HG02885 (cell line): ENCODE results near the gene ARID4A.
"Not testable (repeated sequence)": the region's sequence is repeated elsewhere in the genome, so short reads cannot be mapped to it uniquely, and the experiment has no call there.

ENCODE experiments used
- ATAC-seq: cut with Tn5 transposase; IDR thresholded peaks from one replicate; pipeline ENCODE4 v1.9.1; 2021; ENCODE audit warnings: mild to moderate bottlenecking; ENCODE audit not compliant: unreplicated experiment, poor library complexity

Gene ARID4A

DNA sequence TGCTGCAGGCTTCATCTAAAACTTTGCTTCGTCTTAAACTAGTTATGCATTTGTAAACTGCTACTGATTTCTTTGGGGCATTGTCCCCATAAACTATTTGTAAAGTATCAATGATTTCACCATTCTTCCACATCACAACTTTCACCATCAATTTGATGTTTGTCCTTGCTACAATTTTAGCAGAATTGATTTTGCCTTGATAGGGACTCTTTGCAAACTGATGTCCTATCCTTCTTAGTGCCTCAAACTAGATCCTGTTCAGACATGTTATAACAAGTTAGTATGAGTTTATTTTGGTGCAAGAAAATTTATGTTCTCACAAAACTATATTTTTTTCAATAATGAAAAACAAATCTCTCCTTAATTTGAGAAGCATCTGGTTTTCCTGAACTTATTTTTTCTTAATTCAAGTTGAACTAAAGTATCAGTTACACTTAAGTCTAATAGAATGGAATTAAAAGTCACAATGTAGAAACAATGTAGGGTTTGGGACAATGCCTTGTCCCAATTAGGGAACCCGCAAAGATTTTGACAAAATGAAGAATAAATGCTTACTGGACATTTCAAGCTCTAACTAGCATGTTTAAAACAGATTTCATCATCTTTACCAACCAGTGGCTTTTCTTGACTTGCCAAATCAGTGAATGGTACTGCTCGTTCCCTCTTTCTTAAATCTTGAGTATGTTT, 10.1 kb upstream of the ARID4A start:
- ATAC-seq = no peak

DNA sequence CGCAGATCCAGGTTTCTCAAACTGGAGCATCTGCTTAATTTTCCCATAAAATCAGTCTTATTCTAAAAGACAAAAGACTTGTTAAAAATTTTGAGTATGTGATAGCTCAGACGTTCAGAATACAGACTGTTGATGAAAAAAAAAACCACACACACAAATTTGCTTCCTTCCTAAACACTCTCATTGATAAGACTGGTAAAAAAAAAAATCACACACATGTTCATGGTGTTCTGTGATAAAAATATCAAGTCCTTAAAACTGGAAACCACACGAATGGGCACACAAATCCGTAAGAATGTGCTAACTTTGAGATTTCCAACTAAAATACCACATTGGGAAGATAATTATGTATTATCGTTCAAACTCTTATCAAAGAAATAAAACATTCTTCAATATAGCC, 6.7 kb upstream of the ARID4A start:
- no peak for ATAC-seq

DNA sequence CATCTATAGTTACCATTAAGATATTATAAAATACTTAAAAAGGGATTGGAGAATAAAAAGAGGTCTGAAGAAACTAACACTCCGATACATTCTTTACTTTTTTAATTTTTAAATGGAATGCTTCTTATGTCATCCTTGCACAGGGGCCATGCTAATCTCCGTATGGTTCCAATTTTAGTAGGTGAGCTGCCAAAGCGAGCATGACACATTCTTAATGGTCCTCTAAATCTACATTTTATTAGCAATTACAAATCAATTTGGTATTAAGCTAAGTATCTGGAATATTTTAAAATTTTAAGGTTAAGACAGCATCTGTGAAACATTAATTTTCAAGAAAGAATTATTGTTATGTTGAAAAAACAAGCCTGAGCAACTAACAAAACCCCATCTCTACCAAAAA, 6.2 kb upstream of the ARID4A start:
- no peak for ATAC-seq

DNA sequence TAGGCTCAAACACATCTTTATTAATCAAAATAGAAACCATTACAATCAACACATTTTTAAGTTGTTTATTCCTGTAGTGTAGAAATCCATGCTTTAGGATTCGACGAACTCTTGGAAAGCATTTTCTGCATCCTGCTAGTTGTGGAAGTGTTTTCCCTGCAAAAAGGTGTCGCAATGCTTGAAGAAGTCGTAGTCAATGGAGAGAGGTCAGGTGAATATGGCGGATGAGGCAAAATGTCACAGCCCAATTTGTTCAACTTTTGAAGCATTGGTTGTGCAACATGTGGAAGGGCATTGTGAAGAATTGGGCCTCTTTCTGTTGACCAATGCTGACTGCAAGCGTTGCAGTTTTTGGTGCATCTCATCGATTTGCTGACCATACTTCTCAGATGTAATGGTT, 4.2 kb upstream of the ARID4A start:
- ATAC-seq = no peak

DNA sequence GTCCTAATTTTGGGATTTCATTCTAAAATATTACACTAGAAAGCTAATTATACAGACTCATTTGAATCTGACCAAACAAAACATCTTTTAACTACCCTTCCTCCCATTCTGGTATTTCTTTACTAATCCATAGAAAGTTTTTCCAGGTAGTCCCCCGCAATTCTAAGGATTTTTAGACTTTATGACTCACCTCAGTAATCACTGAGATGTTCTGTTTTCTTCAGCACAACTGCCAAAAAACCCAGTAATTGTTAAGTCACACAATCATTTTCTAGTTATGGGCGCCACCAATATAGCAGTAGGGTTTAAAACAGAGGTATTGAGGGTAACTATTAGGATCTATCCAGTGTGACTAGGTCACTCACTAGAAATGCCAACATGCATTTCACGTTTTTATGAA, 1.6 kb upstream of the ARID4A start:
- ATAC-seq = no peak

DNA sequence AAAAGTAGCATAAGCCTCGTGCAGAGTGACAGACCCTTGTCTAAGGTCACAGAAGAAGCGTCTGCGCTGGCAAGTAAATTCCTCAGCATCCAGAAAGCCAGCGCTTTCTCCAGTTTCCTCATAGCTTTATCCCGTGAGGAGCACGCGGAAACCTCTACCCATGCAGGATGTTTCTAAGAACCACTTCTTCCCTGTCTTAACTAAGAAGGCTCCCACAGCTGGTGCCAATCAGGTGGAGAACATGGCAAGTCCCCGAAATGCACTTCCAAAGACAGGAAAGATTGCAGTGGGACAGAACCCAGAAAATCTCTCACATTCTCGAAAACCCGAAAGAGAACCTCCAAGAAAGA, 968 bp upstream of the ARID4A start:
- ATAC-seq = peak; percentile 0

DNA sequence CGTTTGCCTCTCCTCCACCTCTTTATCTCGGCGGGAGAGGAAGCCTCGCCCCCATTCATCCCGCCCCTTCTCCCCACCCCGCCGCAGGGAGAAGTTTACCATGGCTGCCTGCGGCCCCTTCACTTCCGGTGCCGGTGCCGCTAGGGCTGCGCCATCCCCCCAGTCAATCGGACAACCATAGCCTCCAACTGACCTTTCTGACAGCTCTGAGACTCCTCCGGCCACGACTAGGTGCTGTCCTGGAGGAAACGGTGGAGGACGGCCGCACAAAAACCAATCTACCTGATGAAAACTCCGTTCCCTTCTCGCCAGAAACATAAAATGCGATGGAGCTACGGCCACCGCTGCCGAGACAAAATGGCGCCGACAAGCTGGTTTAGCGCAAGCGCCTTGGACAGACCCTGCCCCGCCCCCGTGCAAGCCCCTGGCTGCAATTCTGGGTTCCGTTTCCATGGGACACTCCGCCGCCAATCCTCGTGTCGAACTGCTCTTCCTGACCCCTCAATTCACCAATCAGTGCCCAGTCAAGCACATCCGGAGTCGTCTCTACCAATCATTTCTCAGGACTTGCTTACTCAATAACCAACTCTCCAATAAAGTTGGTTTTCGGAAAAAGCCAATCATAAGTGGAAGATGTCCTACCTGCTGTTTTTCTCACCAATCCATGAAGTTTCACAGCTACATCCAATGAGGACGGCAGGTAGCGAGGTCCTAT, 436 bp upstream of the ARID4A start:
- ATAC-seq = peak; percentile 84

DNA sequence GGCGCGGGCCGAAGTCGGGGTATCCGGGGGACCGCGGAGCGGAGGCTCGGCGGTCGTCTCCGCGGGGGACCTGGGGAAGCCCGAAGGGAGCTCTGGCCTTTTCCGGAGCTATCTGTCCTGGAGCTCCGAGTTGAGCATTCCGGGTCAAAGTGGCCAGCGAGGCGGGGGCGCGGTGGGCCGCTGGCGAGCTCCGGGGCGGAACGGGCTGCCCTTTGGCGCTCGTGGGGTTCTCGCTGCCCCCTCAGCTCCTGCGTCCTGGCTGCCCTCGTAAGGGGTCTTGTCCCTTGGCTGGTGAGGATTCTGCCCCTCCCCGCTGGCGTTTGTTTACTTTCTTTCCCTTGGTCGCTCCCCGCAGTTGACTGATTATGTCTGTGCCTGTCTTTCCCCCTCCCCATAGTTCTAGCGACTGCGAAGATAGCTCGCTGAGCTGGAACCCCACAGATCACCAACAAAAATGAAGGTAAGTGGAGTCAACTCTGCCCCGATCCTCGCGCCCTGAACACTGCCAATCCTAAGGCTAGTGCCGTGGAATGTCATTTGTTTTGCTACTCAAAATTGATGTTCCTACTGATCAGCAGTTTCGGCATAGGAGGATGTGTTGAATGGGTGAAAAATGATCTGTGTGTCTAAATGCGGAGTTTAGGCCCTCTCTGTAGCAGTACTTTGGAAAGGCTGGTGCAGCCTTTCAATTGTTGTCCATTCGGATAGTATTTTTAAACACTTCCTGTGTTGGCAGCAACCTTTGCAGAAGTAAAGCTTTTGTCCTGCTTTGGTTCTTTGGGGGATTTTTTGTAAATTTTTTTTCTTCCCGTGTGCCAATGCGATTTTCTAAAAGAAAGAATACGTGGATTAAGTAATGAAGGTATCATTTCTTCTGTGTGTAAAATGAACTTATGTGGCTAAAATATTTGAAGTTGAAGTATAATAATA, 1.3 kb downstream of the ARID4A start:
- no peak for ATAC-seq

DNA sequence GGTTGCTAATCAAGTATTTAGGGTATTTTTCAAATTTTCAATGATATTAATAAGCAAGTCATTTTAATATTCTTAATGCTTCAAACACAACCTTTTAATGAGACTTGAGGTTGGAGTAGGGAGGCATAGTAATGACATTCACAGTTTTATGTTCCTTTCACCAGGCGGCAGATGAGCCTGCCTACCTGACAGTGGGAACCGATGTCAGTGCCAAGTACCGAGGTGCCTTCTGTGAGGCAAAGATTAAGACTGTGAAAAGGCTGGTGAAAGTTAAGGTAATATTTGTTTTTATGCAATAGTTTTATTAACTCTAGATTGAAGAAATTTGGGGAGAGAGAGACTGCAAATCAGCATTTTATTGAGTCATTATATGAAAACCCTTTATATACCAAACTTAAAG, 3.1 kb downstream of the ARID4A start:
- no peak for ATAC-seq

DNA sequence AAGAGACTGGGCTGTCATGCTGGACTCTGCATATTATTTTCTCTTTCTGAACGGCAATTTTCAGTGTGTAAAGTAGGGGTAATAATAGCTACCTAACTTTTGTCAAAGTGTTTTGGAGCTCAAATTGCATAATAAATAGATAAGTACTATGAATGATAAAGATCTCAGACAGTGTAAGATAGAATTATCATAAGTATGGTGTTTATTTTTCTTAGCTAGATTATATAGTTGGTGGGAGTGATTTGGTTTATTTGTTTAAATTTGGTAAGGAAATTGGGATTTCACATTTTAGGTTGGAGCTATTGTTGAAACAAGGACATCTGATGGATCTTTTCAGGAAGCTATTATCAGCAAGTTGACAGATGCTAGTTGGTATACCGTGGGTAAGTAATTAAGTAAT, 7.4 kb downstream of the ARID4A start:
- no peak for ATAC-seq

DNA sequence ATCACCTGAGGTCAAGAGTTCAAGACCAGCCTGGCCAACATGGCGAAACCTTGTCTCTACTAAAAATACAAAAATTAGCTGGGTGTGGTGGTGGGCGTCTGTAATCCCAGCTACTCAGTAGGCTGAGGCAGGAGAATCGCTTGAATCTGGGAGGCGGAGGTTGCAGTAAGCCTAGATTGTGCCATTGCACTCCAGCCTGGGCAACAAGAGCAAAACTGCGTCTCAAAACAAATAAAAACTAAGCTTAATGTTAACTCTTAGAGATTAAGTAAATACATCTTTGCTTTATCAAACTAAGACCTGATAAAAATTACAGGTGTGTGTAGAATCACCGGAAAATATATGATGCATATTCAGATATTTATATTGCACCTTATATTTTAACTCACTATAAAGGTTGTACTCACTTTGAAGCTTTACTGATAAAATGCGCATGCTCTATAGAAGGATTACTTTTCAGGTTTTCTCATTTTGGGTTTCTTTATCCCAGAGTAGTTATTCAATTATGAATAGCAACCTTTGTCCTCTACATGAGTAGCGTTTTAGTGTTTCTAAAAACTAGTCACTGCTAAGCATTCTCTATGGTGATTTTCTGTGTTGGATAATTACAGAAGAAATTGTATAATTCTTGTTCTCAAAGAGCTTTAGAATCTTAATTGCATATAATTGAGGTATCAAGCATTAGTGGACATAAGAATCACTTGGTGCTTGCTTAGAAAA, 9.4 kb downstream of the ARID4A start:
- ATAC-seq = no peak

DNA sequence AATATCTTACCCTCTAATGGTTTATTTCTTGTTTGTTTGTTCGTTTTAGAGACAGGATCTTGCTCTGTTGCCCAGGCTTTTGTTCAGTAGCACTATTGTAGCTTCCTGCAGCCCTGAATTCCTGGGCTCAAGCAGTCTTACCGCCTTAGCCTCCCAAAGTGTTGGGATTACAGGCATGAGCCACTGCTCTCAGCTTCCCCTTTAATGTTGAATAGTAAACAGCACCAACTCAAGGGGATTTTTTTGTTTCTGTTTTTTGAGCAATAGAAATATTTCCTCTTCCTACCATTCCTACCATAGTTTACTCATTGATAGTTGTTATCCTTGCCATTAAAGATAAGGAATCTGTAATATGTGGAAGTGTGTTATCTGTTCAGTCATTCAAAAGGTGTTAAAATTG, 10.7 kb downstream of the ARID4A start:
- ATAC-seq = no peak

DNA sequence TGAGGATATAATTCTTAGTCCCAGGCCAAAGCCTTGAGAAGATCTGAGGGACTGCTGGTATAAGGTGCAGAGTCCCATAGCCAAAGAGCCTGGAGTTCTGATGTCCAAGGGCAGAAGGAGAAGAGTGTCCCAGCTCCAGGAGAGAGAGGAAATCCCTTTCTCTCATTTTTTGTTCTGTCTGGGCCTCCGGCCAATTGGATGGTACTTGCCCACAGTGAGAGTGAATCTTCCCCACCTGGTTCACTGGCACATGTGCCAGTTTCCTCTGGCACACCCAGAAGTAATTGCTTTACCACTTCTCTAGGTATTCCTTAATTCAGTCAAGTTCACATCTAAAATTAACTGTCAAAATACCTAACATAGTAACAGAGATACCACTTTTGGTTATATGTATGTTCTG, 15.3 kb downstream of the ARID4A start:
- ATAC-seq = no peak

DNA sequence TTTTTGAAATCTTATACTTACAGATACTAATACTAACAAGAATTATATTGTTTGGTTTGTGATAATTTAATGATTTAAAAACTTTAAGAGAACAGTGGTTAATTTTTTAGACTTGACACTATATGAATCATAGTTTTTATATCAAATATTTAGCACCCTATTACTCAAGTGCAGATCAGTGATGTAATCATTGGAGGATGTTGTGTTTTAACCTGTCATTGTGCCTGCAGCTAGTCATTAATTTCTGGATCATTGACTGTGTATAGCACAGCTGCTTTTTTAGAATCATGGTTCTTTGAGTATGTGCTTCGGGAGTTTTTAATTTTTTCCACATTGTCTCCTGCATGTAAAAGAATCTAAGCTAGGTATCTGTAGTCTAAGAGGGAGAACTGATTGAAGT, 17.3 kb downstream of the ARID4A start:
- no peak for ATAC-seq

DNA sequence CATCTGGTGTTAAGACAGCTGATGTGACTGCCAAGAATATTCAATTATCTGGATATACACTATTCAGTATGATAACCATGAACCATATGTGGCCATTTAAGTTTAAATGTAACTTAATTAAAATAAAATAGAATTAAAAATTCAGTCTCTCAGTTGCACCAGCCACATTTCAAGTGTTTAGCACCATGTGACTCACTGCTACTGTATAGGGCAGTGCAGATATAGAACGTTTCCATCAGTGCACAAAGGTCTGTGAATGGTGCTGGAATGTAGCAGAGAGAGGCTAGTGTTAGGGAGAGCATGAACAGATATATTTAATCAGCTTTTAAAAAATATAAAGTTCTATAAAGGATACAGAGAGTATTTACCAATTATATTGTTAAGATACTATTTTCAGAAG, 28.7 kb downstream of the ARID4A start:
- no peak for ATAC-seq

DNA sequence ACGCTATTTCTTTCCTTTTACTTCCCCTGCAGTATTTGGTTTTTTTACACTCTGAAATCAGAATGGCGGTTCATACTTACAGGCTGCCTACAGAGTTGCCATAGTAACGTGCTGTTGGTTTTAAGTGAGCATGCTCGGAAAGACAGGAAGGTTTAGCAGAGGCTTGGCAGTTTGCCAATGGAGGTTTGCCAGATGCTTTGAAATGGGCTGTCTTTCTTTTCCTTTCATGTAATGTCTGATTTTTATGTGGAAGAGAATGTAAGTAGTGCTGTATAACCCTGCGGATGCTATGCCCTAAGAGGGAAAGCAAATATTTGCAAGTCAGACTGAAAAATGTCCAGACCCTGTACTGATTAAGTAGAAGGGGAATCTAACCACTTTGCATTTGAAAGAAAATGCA, 32.8 kb downstream of the ARID4A start:
- ATAC-seq = peak; percentile 94

DNA sequence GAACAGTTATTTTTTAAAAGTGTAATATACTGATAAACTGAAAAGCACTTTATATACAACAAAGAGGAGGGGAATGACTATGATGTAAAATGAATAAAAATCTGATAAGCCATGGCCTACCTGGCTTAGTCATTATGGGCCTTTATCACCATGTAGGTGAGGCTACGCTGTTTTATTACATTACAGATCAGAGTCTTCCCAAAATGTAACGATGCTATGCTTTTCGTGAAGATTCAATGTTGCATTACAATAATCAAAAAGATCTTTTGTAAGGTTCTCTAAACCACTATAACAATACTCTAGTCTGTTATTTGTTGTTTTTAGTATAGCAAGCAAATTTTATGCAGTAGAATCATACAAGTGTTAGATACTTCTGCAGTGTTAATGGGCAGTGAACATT, 34.2 kb downstream of the ARID4A start:
- ATAC-seq = no peak

DNA sequence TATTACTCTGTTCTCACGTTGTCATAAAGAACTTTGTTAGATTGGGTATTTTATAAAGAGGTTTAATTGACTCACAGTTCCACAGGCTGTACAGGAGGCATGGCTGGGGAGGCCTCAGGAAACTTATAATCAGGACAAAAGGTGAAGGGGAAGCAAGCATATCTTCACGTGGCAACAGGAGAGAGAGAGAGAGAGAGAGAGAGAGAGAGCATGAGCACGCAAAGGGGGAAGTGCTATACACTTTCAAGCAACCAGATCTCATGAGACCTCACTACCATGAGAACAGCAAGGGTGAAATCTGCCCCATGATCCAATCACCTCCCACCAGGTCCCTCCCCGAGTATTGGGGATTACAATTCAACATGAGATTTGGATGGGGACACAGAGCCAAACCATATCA, 41.3 kb downstream of the ARID4A start:
- ATAC-seq = not testable (repeated sequence)

DNA sequence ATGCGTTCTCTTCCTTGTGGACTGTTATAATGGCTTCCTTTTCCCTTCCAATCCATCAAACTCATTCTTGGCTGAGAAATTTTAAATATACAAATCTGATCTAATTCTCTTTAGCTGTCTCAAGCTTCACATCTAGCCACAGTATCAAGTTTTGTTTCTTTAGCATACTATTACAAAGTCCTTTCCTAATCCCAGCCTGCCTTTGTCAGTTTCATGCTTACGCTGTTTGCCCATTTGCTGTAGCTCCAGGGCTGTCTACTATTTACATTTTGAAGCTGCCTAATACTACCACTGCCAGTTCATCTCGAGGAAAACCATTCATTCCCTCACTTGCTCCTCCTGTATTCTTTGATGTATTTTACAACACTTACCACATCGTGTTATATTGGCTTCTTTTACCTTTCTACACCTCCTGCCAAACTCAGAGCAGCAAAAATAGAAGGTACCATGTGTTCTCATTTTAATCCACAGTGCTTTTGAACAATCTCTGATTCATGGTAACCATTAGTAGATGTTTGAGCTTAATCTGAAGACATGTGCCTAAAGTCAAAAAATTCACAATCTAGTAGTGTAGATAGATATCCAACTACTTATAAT, 42.9 kb downstream of the ARID4A start:
- no peak for ATAC-seq

DNA sequence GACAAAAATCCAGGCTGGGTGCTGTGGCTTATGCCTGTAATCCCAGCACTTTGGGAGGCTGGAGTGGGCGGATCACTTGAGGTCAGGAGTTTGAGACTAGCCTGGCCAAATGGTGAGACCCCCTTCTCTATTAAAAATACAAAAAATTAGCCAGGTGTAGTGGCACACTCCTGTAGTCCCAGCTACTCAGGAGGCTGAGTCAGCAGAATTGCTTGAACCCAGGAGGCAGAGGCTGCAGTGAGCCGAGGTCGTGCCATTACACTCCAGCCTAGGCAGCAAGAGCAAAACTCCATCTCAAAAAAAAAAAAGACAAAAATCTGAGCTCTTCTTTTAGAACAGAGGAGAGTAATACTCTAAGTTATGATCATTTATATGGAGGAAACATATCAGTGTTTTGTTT, 45.2 kb downstream of the ARID4A start:
- not testable (repeated sequence) for ATAC-seq
